ENCODE measurements around the gene EME1. TPM values are rescaled to one million over a fixed set of nuclear protein-coding genes. Genes with fewer than 3 reads are reported as not detected.

EME1 gene
- total and polyA plus RNA-seq, 2 experiments from 2014 or later, result 14.4 to 15.9 TPM

GRCh38 chr17:50389534-50389933 is 16.5 kb downstream of the EME1 start (continued):
- TF ChIP-seq ZNF462 (CRISPR knock-in tag; IDR thresholded peaks at IDR 0.05), result no peak
- no peak for TF ChIP-seq JUNB (IDR thresholded peaks at IDR 0.05; ENCODE audit: unreplicated experiment)
- TF ChIP-seq EZH2 (IDR thresholded peaks at IDR 0.05; ENCODE audit: low read depth, unreplicated experiment), result no peak
- TF ChIP-seq NANOG (IDR thresholded peaks at IDR 0.05; ENCODE audit: borderline replicate concordance), result no peak
- no peak for TF ChIP-seq CREB1 (CRISPR knock-in tag; IDR thresholded peaks at IDR 0.05; ENCODE audit: low read depth)
- no peak for TF ChIP-seq STAT1 (IDR thresholded peaks at IDR 0.05; ENCODE audit: unreplicated experiment)
- no peak for TF ChIP-seq EZH2phosphoT487 (IDR thresholded peaks at IDR 0.05; ENCODE audit: unreplicated experiment)

DNA sequence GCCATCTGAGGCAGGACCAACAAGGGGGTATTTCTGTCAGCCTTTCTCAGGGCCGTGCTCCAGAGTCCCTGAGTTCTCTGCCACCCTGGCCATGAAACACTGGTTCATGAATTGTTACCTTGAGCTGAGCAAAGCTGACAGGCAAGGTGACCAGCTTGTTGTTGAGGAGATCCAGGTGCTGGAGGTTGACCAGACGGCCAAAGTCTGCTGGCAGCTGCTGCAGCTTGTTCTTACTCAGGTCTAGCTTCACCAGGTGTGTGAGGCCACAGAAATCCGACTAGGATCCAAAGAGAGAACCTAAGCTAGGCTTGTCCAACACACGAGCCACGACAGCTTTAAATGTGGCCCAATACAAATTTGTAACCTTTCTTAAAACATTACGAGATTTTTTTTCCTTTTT is 19.6 kb downstream of the EME1 start:
- no peak overlapping the region for H2AFZ ChIP-seq
- Mint-ChIP-seq H3K36me3 (ENCODE audit: low read depth) (peaks cover 72% of the 10 kb centered on the region), H3K4me1 (peaks cover 7% of the 10 kb centered on the region), H3K9me3 (no peaks in the 10 kb centered on the region), H3K27me3 (ENCODE audit: insufficient read depth, low read depth, poor library complexity) (peaks cover 4% of the 10 kb centered on the region), H3K4me3 (no peak overlapping the region), H3K27ac (no peak overlapping the region)
- ATAC-seq, result no peak
- H3K27ac ChIP-seq (ENCODE audit: low read depth), result no peak overlapping the region
- peaks cover 43% of the 10 kb centered on the region for H3K36me3 ChIP-seq (ENCODE audit: insufficient read depth)
- H3K4me2 ChIP-seq, result no peak overlapping the region
- no peaks in the 10 kb centered on the region; the same call in 1 of the 2 replicates for H3K4me1 ChIP-seq (ENCODE audit: insufficient read depth)
- no peaks in the 10 kb centered on the region for H3F3A ChIP-seq (replicated peaks; ENCODE audit: low read depth)
- peaks cover 33% of the 10 kb centered on the region for H4K20me1 ChIP-seq (replicated peaks; ENCODE audit: insufficient read depth)
- H3K79me2 ChIP-seq (replicated peaks; ENCODE audit: insufficient read depth), result peaks cover 25% of the 10 kb centered on the region
- no peak for DNase-seq (ENCODE audit: low spot score)
- TF ChIP-seq JUNB (IDR thresholded peaks at IDR 0.05; ENCODE audit: unreplicated experiment) (no peak), ZNF331 (CRISPR knock-in tag; IDR thresholded peaks at IDR 0.05; ENCODE audit: low read depth) (no peak), NANOG (IDR thresholded peaks at IDR 0.05; ENCODE audit: borderline replicate concordance) (no peak), POLR2AphosphoS5 (IDR thresholded peaks at IDR 0.05; ENCODE audit: low read depth) (no peak), STAT1 (IDR thresholded peaks at IDR 0.05; ENCODE audit: unreplicated experiment) (no peak), EZH2 (IDR thresholded peaks at IDR 0.05; ENCODE audit: low read depth, unreplicated experiment) (no peak), CREB1 (CRISPR knock-in tag; IDR thresholded peaks at IDR 0.05; ENCODE audit: low read depth) (no peak), EZH2phosphoT487 (IDR thresholded peaks at IDR 0.05; ENCODE audit: unreplicated experiment) (no peak)
- TF ChIP-seq, protein P1, sequence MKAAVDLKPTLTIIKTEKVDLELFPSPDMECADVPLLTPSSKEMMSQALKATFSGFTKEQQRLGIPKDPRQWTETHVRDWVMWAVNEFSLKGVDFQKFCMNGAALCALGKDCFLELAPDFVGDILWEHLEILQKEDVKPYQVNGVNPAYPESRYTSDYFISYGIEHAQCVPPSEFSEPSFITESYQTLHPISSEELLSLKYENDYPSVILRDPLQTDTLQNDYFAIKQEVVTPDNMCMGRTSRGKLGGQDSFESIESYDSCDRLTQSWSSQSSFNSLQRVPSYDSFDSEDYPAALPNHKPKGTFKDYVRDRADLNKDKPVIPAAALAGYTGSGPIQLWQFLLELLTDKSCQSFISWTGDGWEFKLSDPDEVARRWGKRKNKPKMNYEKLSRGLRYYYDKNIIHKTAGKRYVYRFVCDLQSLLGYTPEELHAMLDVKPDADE (IDR thresholded peaks at IDR 0.05), result no peak
- TF ChIP-seq, protein P2, sequence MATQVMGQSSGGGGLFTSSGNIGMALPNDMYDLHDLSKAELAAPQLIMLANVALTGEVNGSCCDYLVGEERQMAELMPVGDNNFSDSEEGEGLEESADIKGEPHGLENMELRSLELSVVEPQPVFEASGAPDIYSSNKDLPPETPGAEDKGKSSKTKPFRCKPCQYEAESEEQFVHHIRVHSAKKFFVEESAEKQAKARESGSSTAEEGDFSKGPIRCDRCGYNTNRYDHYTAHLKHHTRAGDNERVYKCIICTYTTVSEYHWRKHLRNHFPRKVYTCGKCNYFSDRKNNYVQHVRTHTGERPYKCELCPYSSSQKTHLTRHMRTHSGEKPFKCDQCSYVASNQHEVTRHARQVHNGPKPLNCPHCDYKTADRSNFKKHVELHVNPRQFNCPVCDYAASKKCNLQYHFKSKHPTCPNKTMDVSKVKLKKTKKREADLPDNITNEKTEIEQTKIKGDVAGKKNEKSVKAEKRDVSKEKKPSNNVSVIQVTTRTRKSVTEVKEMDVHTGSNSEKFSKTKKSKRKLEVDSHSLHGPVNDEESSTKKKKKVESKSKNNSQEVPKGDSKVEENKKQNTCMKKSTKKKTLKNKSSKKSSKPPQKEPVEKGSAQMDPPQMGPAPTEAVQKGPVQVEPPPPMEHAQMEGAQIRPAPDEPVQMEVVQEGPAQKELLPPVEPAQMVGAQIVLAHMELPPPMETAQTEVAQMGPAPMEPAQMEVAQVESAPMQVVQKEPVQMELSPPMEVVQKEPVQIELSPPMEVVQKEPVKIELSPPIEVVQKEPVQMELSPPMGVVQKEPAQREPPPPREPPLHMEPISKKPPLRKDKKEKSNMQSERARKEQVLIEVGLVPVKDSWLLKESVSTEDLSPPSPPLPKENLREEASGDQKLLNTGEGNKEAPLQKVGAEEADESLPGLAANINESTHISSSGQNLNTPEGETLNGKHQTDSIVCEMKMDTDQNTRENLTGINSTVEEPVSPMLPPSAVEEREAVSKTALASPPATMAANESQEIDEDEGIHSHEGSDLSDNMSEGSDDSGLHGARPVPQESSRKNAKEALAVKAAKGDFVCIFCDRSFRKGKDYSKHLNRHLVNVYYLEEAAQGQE (IDR thresholded peaks at IDR 0.05; ENCODE audit: unreplicated experiment), result no peak
- H3K9me2 ChIP-seq (ENCODE audit: insufficient read depth), result no peaks in the 10 kb centered on the region
- H3K4me3 ChIP-seq, result no peak overlapping the region
- no peaks in the 10 kb centered on the region for H3K27me3 ChIP-seq (ENCODE audit: insufficient read depth)
